Right lobe of liver (tissue), 4 donors: ENCODE results near the gene QPCTL.

Experiments used
- CTCF ChIP-seq, 4 donors: fragments of 200-600 bp in 3 of 4; fragments of 450-650 bp in 1 of 4; IDR thresholded peaks; one replicate each; pipeline versions ENCODE4 v1.5.1 to v1.8.0; 2016 to 2022; ENCODE audit warnings: antibody characterized with exemption in 4 of 4, mild to moderate bottlenecking in 2 of 4
- POLR2A ChIP-seq: fragments of 450-650 bp; IDR thresholded peaks from one replicate; pipeline ENCODE4 v1.6.1; 2017; ENCODE audit warnings: antibody characterized with exemption, mild to moderate bottlenecking
- donor health status: DM: no; HTN: no; CAD: no.
- donor health status: DM: no; HTN: no; CAD: no.
- donor health status: DM: no; HTN: yes; CAD: no.

- TF ChIP-seq CTCF (IDR thresholded peaks at IDR 0.05) (no peak), POLR2A (no peak)
Measured at GRCh38 chr19:45711851-45712698, 19.6 kb downstream of the QPCTL start.
